Activated effector memory CD4-positive, alpha-beta T cell treated with anti-CD3 and anti-CD28 coated beads, Interleukin-2, amount 50 U/mL, for 16 hours (primary cell): ENCODE measurements around the gene MEIS3.

Experiments
- DNase-seq: peaks from one replicate; pipeline ENCODE4 v3.0.0-alpha.2; 2020

Gene MEIS3

GRCh38 chr19:47419030-47419783 lies at the start of gene MEIS3:
MEIS3 (minus strand) TSS chr19:47419527; CDS start chr19:47419081, 446 bp downstream.
- DNase-seq: no peak

GRCh38 chr19:47467914-47468313 lies 48.6 kb upstream of the MEIS3 start:
- DNase-seq: no peak

DNA sequence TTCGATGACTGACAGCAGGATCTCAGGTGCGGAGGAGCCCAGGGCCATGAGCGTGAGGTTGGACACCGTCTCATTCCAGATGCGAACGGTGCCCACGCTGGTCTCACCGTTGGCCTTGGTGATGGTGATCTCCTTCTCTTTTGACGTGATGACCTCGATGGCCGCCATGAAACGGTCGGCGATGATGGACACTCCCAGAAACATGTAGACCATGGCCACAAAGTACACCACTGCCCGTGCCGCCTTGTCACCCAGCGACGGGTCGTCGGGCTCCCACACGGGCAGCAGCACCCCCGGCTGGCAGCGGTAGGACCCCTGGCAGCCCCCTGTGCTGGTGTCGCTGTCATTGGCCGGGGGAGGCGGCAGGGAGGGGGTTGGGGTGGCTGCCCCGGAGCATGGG lies 46.6 kb upstream of the MEIS3 start:
- DNase-seq: no peak

GRCh38 chr19:47464675-47465419 lies 45.5 kb upstream of the MEIS3 start:
- DNase-seq: no peak

DNA sequence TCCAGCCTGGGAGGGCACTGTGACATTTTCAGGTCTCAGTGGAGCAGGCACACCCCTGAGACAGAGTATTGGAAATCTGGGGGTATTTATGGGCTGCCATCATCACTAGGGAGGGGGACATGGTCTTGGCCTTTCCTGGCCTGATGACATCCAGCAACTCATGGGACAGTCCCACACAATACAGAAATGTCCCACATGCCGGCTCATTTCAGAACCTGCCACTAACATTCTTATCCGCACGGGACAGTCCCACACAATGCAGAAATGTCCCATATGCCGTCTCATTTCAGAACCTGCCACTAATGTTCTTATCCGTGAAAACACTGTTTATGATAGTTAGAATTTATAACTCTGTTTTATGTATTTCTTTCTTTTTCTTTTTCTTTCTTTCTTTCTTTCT lies 42.5 kb upstream of the MEIS3 start:
- DNase-seq: no peak

DNA sequence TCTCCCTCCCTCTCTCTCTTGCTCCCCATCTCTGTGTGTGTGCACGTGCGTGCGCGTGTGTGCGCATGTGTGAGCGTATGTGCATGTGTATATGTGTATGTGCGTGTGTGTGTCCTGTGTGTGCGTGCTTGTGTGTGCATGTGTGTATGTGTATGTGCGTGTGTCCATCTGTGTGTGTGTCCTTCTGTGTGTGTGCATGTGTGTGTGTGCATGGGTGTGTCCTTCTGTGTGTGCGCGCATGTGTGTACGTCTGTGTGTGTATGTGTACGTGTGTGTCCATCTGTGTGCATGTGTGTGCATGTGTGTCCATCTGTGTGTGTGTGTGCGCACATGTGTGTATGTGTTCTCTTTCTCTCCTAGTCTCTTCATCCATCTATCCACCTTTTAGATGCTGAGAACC lies 40.1 kb upstream of the MEIS3 start:
- no peak for DNase-seq

DNA sequence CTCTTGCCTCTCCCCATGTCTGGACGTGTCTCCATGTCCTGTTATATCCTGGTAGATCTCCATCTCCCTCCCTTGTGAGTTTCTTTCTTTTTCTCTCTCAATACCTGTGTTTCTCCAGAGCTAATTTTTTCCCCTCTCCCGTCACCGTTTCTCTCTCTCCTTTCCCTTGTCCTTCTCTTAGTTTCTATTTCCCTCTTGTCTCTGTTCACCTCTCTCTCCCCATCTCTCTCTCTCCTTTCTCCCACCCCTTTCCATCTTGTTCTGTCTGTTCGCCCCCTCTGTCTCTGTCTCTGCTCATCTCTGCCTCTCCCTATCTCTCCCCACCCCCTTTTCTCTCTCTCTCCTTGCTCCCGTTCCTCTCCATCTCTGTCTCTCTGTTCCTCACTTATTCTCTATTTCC lies 39.3 kb upstream of the MEIS3 start:
- no peak for DNase-seq

DNA sequence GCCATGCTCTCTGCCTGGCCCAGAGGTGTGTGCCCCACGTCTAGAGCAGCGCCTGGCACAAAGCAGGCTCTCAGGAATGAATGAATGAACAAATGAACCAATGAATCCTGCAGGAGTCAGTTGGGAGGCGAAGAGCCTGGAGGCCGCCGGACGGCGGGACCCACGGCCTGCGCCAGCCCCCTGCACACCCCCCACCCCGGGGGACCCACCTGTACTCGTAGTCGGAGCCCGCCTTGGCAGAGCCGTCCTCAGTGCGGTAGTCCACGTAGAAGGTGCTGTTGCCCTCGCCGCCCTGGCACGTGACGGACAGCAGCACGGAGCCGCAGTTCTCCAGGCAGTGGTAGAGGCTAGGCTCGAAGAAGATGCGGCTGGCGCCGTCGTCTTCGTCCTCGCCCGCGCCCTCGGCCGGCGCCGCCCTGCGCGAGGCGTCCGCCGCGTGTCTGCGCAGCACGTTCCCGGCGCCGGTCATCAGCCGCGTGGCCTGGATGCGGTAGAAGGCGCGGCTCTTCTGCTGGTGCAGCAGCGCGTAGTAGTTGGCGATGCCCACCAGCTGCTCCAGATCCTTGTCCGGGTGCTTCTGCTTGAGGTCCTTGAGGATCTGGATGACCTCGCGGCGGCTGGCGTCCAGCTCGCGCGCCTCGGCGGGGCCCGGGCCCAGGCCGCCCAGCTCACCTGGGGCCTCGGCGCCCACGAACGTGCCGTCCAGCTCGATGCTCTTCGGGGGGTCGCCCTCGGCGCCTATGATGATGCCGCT lies 37.6 kb upstream of the MEIS3 start:
- no peak for DNase-seq

DNA sequence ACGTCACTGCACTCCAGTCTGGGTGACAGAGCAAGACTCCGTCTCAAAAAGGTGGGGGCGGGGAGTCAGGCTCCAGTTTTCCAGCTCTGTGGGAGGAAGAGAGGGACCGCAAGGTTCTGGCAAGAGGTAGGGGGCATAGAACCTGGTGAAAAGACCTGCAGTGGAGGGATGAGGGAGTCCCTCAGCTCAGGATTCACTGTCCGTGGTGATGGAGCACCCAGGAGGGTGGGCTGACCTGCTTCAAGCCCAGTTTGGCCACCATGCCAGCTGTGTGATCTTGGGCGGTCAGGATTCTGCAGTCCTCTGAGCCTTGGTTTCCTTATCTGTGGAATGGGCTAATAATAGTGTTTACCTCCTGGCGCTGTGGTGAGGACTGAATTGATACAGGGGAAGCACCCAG lies 31.2 kb upstream of the MEIS3 start:
- DNase-seq: no peak

GRCh38 chr19:47448360-47448727 lies 29.0 kb upstream of the MEIS3 start:
- no peak for DNase-seq

DNA sequence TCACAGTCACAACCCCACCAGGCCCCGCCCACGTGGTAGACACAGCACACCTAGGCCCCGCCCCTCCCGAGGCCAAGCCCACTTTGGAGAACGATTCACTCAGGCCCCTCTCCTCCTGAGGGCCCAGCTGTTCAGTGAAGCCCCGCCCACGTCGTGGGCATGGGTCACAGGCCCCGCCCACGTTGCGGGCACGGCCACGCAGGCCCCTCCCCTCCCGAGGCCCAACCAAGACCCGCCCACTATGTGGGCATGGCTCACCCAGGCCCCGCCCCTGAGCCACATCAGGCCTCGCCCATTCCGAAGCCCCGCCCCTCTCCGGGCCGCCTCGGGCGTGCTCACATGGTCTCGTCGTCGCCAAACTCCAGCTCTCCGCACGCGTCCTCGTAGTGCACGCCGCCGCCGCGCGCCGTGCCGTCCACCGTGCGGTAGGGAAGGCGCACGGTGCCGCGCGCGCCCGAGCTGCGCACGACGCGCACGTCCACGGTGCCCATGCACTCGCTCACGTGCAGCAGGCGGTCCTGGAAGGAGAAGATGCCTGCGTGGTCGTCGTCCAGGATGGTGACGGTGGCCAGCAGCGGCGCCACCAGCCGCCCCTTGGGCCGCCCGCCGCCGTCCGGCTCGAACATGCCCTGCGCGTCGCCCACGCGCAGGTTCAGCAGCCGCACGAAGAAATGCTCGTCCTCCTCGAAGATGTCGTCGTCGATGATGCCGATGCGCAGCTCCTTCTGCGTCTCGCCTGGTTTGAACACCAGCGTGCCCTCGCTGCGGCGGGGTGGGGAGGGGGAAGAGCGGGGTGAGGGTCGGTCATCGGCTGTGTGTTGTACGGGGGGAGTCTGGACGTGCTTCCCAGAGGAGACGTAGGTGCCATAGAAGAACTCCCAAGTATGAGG lies 28.4 kb upstream of the MEIS3 start:
- peak; percentile 84 for DNase-seq

DNA sequence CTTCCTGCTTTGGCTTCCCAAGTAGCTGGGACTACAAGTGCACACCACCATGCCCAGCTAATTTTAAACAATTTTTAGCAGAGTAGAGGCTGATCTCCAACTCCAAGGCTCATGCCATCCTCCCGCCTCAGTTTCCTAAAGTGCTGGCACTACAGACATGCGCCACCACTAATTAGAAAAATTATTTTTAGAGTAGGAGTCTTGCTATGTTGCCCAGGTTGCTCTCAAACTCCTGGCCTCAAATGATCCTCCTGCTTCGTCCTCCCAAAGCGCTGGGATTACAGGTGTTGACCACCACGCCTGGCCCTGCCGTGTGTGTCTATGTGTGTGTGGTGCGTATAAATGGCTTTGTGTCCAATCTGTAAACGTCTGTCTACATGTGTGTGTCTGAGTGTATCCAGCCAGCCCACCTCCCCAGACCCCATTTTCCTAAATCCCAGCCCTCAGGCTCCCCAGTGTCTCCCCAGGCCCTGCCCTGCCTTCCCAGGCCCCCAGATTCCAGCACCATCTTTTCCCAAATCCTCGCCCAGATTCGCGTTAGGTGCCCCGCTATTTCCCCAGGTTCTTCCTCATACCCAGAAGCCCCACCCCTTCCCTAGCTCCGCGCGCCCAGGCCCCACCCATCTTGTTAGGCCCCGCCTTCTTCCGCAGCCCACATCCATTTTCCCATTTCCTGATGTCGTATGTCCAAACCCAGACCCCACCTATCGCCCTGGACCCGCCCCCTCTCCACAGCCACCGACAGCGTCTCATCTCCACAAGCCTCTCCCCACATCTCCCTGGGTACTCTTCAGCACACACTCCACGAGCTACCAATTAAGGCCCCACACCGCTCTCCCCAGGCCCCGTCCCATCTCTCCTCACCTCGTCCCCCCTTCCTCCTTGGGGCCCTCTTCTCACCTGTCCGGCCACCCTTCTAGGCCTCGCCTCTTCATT lies 27.5 kb upstream of the MEIS3 start:
- no peak for DNase-seq

GRCh38 chr19:47445937-47446402 lies 26.6 kb upstream of the MEIS3 start:
- peak; percentile 91 for DNase-seq

DNA sequence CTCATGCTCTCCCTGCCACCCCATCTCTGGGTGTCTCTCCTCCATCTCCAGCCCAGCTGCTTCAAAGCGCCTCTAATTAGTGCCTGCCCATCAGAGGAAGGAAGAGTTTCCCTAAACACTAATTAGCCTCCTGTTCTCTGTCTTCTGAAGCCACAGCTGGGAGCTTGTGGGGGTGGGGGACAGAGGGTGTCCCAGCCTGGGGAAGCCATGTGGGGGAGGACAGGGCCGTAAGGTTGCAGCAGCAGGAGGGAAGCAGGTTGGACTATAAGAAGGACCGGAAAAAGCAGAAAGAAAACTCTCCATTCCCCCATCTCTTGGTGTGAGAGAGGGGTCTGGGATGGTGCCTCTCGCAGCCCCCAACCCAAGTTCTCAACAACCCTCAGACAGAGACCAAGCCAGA lies 26.2 kb upstream of the MEIS3 start:
- no peak for DNase-seq

DNA sequence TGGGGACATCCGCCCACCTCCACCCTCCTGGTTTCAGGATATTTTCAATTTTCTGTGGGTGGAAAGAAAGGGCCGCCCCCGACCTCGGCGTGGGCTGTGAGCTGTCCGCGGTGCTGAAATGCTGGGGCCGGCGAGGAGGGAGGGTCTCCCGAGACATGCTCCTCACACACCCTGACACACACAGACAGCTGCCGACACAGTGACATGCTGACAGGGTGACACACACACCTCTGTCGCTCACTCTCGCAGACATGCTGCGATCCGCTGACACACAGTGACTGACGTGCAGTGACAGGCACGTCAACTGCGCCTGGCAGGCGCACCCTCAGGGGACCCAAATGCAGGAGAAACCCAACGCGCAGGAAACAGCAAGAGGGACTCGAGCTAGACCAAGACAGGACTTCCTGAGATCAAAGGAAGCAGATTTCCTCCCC lies 25.1 kb upstream of the MEIS3 start:
- peak; percentile 78 for DNase-seq

- DNase-seq: no peak
These were observed 24.0 kb upstream of the MEIS3 start for GRCh38 chr19:47443331-47443730.

DNA sequence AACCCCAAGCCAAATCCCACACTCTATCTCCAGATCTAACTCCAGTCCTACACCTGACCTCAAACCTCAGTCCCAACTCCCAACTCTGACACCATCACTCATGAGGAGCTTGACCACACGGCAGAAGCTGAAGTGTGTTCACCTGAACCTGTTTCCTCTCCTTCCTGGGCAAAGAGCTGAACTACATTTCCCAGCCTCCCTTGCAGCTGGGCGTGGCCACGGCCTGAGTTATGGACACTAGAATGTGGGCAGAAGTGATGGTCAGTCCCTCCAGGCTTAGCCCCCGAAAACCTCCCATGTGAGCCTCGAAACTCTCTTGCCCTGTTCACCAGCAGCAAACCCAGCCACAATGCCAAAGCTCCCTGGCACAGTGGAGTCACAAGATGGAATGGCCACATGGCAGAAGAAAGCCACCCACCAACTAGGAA lies 19.5 kb upstream of the MEIS3 start:
- no peak for DNase-seq

GRCh38 chr19:47437500-47437899 lies 18.2 kb upstream of the MEIS3 start:
- DNase-seq: no peak

GRCh38 chr19:47436712-47437401 lies 17.5 kb upstream of the MEIS3 start:
- DNase-seq: peak; percentile 94

DNA sequence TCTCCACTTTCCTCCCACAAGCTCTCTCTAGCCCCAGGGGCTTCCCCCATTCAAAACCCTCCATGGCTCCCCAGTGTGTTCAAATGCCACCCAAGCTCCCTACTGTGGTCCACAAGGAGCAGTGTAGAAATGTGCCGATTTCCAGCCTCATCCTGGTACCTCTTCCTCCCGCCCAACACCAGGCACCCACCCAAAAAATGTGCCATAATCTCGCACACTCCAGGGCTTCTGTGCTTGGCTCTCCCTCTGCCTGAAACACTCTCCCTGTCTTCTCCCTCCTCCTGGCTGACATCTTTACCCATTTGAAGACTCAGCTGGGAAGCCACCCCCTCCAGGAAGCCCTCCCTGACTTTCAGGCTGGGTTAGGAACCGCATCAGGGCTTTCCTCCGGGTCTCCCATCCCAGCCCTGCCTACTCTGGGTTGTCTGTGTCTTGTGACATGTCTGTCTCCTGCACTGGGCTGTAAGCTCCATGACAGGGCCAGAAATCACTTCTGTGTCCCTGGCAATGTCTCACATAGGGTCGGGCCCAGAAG lies 16.6 kb upstream of the MEIS3 start:
- DNase-seq: no peak
